ENCODE measurements around the gene CACHD1.

The CACHD1 gene

GRCh38 chr1:64495878-64496277, 25.9 kb downstream of the CACHD1 start:
- H3K27me3 ChIP-seq (ENCODE audit: control insufficient read depth, insufficient read depth, low read length), result no peaks in the 10 kb centered on the region
- DNase-seq (ENCODE audit: low read depth, low spot score), result no peak
- no peak overlapping the region for H3K4me3 ChIP-seq (ENCODE audit: low read length)
- no CpG with 5 or more reads among the region's 1 CpG for WGBS (ENCODE audit: insufficient coverage, insufficient read length)
- H3K4me1 ChIP-seq (ENCODE audit: control insufficient read depth, insufficient read depth, low read length), result peaks cover 10% of the 10 kb centered on the region; the same call in 1 of the 2 replicates
- no peak overlapping the region for H3K27ac ChIP-seq (ENCODE audit: low read length)
- H3K36me3 ChIP-seq (ENCODE audit: control insufficient read depth, insufficient read depth, low read length), result no peaks in the 10 kb centered on the region
- no peaks in the 10 kb centered on the region for H3K9me3 ChIP-seq (ENCODE audit: control insufficient read depth, insufficient read depth, low read length)

- DNase-seq (ENCODE audit: low read depth, low spot score), result no peak
- Histone ChIP-seq H3K9me3 (ENCODE audit: control insufficient read depth, insufficient read depth, low read length) (no peaks in the 10 kb centered on the region), H3K36me3 (ENCODE audit: control insufficient read depth, insufficient read depth, low read length) (no peaks in the 10 kb centered on the region), H3K27me3 (ENCODE audit: control insufficient read depth, insufficient read depth, low read length) (no peaks in the 10 kb centered on the region), H3K27ac (ENCODE audit: low read length) (no peak overlapping the region), H3K4me3 (ENCODE audit: low read length) (no peak overlapping the region), H3K4me1 (ENCODE audit: control insufficient read depth, insufficient read depth, low read length) (peaks cover 10% of the 10 kb centered on the region; the same call in 1 of the 2 replicates)
- WGBS (ENCODE audit: insufficient coverage, insufficient read length), result no CpG with 5 or more reads among the region's 4 CpGs
Measured at GRCh38 chr1:64496606-64497005, 26.7 kb downstream of the CACHD1 start.

DNA sequence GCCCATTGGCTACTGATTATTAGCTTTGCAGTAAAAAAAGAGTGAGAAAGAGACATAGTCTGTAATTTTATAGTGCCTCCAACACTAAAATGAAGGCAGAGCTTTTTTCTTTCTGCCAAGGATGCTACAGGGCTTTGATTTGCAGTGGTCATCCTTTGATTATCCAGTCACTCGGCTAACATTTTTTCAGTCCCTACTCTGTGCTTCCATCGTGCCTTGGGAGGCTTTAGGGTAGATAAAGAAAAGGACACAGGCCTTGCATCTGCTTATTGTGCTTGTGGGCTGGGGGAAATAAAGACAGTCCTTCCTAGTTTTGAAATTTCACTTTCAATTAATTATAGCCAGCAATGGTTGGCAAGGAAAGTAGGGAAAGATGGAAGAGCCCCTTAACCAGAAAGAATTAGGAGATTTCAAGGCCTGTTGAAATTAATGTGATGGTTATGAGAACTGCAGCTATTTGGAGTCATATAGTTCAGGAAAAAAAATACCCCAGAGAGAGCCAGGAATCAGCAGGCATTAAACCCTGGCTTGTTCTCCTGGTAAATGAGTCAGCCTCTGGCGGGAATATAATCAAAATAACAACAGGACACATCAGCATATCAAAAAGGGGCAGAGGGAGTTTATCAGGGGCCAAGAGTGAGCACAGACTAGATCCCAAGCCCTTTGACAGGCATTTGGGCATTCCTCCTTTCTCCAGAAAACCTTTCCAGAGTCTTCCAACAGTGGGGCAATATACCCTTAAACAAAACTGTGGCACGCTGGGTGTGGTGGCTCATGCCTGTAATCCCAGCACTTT, 27.4 kb downstream of the CACHD1 start:
- no peaks in the 10 kb centered on the region for H3K27me3 ChIP-seq (ENCODE audit: control insufficient read depth, insufficient read depth, low read length)
- H3K4me1 ChIP-seq (ENCODE audit: control insufficient read depth, insufficient read depth, low read length), result peaks cover 10% of the 10 kb centered on the region; the same call in 1 of the 2 replicates
- no peak overlapping the region for H3K4me3 ChIP-seq (ENCODE audit: low read length)
- no CpG with 5 or more reads among the region's 4 CpGs for WGBS (ENCODE audit: insufficient coverage, insufficient read length)
- no peaks in the 10 kb centered on the region for H3K36me3 ChIP-seq (ENCODE audit: control insufficient read depth, insufficient read depth, low read length)
- H3K27ac ChIP-seq (ENCODE audit: low read length), result peak overlapping the region; percentile 52
- H3K9me3 ChIP-seq (ENCODE audit: control insufficient read depth, insufficient read depth, low read length), result no peaks in the 10 kb centered on the region
- no peak for DNase-seq (ENCODE audit: low read depth, low spot score)

DNA sequence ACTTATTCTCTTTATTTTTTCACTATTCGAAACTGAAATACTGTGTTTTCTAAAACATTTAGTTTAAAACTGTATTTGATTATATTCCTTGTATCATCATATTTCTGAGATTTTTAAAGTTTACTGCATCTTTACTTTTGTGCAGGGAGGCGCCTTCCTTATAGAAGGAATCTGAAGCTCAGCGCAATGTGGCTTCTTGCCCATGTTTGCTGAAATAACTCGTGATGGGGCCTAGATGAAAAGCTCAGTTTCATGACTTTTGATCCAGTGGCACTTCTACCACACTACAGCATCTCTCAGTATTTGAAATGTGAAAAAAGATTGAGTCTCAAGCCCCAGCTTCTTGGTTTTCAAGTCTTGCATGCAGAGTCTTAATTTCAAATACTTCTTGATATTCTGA, 28.4 kb downstream of the CACHD1 start:
- Histone ChIP-seq H3K36me3 (ENCODE audit: control insufficient read depth, insufficient read depth, low read length) (no peaks in the 10 kb centered on the region), H3K4me1 (ENCODE audit: control insufficient read depth, insufficient read depth, low read length) (peaks cover 10% of the 10 kb centered on the region; the same call in 1 of the 2 replicates), H3K27me3 (ENCODE audit: control insufficient read depth, insufficient read depth, low read length) (no peaks in the 10 kb centered on the region), H3K4me3 (ENCODE audit: low read length) (no peak overlapping the region), H3K9me3 (ENCODE audit: control insufficient read depth, insufficient read depth, low read length) (no peaks in the 10 kb centered on the region), H3K27ac (ENCODE audit: low read length) (no peak overlapping the region)
- no CpG with 5 or more reads among the region's 4 CpGs for WGBS (ENCODE audit: insufficient coverage, insufficient read length)
- DNase-seq (ENCODE audit: low read depth, low spot score), result no peak

DNA sequence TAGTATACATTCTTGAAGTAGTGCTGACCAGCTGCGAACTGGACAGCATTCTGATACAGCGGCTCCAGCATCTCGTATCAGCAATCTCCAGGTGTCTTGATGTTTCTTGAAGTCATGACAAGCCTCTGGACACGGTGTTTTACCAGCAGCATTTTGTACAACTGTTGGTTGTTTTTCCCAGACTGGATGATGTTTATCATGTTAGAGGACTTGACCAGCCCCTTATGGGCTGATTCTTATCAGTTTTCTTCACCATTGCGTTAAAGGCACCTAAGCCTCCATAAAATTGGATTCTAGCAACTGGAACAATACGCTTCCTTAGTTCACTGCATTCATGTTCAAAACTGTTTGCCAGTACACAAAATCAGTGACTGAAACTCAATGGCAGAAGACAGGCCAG, 29.1 kb downstream of the CACHD1 start:
- DNase-seq (ENCODE audit: low read depth, low spot score), result no peak
- Histone ChIP-seq H3K4me1 (ENCODE audit: control insufficient read depth, insufficient read depth, low read length) (peaks cover 7% of the 10 kb centered on the region; the same call in 1 of the 2 replicates), H3K9me3 (ENCODE audit: control insufficient read depth, insufficient read depth, low read length) (no peaks in the 10 kb centered on the region), H3K27me3 (ENCODE audit: control insufficient read depth, insufficient read depth, low read length) (no peaks in the 10 kb centered on the region), H3K4me3 (ENCODE audit: low read length) (no peak overlapping the region), H3K27ac (ENCODE audit: low read length) (no peak overlapping the region), H3K36me3 (ENCODE audit: control insufficient read depth, insufficient read depth, low read length) (no peaks in the 10 kb centered on the region)
- WGBS (ENCODE audit: insufficient coverage, insufficient read length), result no CpG with 5 or more reads among the region's 6 CpGs

GRCh38 chr1:64499966-64500365, 30.0 kb downstream of the CACHD1 start:
- Histone ChIP-seq H3K36me3 (ENCODE audit: control insufficient read depth, insufficient read depth, low read length) (no peaks in the 10 kb centered on the region), H3K27me3 (ENCODE audit: control insufficient read depth, insufficient read depth, low read length) (no peaks in the 10 kb centered on the region), H3K4me3 (ENCODE audit: low read length) (no peak overlapping the region), H3K9me3 (ENCODE audit: control insufficient read depth, insufficient read depth, low read length) (no peaks in the 10 kb centered on the region), H3K4me1 (ENCODE audit: control insufficient read depth, insufficient read depth, low read length) (peaks cover 7% of the 10 kb centered on the region; the same call in 1 of the 2 replicates), H3K27ac (ENCODE audit: low read length) (no peak overlapping the region)
- WGBS (ENCODE audit: insufficient coverage, insufficient read length), result no CpG with 5 or more reads among the region's 1 CpG
- DNase-seq (ENCODE audit: low read depth, low spot score), result no peak

DNA sequence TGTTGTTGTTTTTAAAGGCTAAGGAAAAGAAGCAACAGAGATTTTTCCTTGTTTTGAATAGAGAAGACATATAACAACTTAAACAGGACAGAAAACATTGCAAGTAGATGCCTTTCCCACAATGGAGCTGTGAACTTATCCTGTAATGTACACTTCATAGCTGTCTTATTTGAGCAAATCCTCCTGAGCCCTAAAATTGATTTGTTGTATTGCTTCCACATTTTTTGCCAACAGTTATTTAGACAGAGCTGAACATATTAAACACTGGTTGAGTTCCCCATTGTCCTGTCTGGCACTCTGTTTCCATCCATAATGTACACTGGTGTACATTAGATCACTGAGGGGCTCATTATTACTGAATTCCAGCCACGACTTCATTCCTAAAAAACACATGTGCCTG, 32.2 kb downstream of the CACHD1 start:
- Histone ChIP-seq H3K27me3 (ENCODE audit: control insufficient read depth, insufficient read depth, low read length) (no peaks in the 10 kb centered on the region; the same call in 1 of the 2 replicates), H3K9me3 (ENCODE audit: control insufficient read depth, insufficient read depth, low read length) (no peaks in the 10 kb centered on the region), H3K4me3 (ENCODE audit: low read length) (no peak overlapping the region), H3K36me3 (ENCODE audit: control insufficient read depth, insufficient read depth, low read length) (no peaks in the 10 kb centered on the region), H3K27ac (ENCODE audit: low read length) (no peak overlapping the region), H3K4me1 (ENCODE audit: control insufficient read depth, insufficient read depth, low read length) (peaks cover 5% of the 10 kb centered on the region)
- DNase-seq (ENCODE audit: low read depth, low spot score), result no peak
- WGBS (ENCODE audit: insufficient coverage, insufficient read length), result no CpG with 5 or more reads among the region's 1 CpG

DNA sequence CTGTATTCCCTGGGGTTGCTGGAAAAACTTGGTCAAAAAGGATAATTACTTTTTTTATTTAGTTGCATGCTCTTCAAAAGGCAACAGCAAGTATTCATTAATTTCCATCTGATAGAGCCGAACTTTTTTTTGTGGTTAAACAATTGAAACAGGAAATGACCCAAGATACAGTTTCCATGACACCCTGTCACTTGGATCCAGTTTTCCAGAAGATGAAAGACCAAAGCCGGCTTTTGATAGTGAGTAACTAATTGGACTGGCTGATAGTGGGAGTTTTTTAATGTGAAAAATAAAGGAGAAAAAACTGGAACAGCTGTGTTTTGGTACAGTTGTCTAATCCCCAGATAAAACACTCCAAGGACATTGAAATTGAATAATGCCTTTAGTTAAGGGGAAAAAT, 33.0 kb downstream of the CACHD1 start:
- Histone ChIP-seq H3K9me3 (ENCODE audit: control insufficient read depth, insufficient read depth, low read length) (no peaks in the 10 kb centered on the region), H3K27me3 (ENCODE audit: control insufficient read depth, insufficient read depth, low read length) (no peaks in the 10 kb centered on the region; the same call in 1 of the 2 replicates), H3K4me3 (ENCODE audit: low read length) (no peak overlapping the region), H3K4me1 (ENCODE audit: control insufficient read depth, insufficient read depth, low read length) (peaks cover 8% of the 10 kb centered on the region), H3K27ac (ENCODE audit: low read length) (no peak overlapping the region), H3K36me3 (ENCODE audit: control insufficient read depth, insufficient read depth, low read length) (no peaks in the 10 kb centered on the region)
- no peak for DNase-seq (ENCODE audit: low read depth, low spot score)
- no CpG with 5 or more reads among the region's 2 CpGs for WGBS (ENCODE audit: insufficient coverage, insufficient read length)

DNA sequence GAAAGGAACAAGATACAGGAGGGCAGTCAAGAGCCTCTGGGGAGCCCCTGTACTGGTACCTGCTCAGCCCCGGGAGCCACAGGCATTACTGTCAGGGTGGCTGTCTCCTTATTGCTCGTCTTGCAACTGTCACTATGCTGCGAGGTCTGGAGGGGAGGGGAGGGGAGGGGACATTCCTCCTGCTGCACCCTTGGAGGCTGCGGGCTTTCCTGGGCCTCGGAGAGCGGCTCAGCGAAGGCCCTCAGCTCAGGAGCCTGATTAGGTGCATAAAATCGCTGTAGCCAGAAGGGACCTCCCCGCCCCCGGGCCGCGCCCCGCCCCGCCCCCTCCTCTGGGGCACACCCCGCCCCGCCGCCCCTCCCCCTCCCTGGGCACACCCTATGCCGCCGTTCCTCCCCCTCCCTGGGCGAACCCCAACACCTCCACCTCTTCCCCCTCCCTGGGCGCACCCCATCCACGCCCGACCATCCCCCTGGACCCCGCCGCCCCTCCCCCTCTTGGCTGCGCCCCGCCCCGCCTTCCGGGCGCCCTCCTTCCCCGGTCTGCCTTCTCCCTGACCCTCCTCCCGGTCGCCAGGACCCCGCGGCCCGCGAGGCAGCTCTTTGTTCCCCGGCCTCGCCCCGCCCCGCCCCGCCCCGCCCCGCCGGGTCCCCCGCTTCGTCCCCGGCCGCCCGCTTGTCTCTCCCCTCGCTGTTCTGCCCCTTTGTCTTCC, 35.5 kb downstream of the CACHD1 start:
- Histone ChIP-seq H3K4me1 (ENCODE audit: control insufficient read depth, insufficient read depth, low read length) (peaks cover 9% of the 10 kb centered on the region), H3K36me3 (ENCODE audit: control insufficient read depth, insufficient read depth, low read length) (no peaks in the 10 kb centered on the region), H3K27me3 (ENCODE audit: control insufficient read depth, insufficient read depth, low read length) (peaks cover 2% of the 10 kb centered on the region; the same call in 1 of the 2 replicates), H3K27ac (ENCODE audit: low read length) (no peak overlapping the region), H3K9me3 (ENCODE audit: control insufficient read depth, insufficient read depth, low read length) (no peaks in the 10 kb centered on the region), H3K4me3 (ENCODE audit: low read length) (peak overlapping the region; percentile 38; the same call in 1 of the 2 replicates)
- no peak for DNase-seq (ENCODE audit: low read depth, low spot score)
- no CpG with 5 or more reads among the region's 51 CpGs for WGBS (ENCODE audit: insufficient coverage, insufficient read length)

DNA sequence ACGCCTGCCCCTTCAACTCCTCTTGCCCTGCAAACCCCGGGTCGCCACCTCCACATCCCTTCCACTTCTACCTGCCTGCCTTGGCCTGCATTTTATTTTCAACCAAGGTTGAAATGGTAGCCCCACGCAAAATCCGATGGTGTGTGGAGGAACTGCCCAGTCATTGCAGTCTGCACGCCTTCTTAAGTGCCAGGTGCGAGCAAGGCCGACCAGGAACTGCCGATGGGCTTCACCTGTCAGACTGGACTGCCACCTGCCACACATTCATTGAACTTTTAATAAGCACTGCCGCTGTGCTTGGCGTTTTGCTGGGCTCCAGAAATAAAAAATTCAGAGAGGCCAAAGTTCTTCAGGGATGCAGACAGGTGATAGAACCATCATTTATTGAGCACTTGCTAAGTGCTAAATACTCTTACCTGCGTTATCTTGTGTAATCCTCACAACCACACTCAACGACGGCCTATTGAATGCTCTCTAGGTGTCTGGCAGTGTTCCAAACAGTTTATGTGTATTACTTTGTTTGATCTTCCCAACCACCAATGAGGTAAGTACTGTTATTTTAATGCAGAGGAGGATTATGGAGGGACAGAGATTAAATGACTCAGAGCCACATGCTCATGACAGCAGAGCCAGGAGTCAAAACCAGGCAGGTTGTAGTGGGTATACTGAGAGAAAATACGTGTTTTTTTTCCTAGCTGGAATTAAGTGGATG, 36.2 kb downstream of the CACHD1 start:
- peak overlapping the region; percentile 22; the same call in 1 of the 2 replicates for H3K4me3 ChIP-seq (ENCODE audit: low read length)
- peaks cover 9% of the 10 kb centered on the region for H3K4me1 ChIP-seq (ENCODE audit: control insufficient read depth, insufficient read depth, low read length)
- no CpG with 5 or more reads among the region's 15 CpGs for WGBS (ENCODE audit: insufficient coverage, insufficient read length)
- no peaks in the 10 kb centered on the region for H3K9me3 ChIP-seq (ENCODE audit: control insufficient read depth, insufficient read depth, low read length)
- H3K36me3 ChIP-seq (ENCODE audit: control insufficient read depth, insufficient read depth, low read length), result no peaks in the 10 kb centered on the region
- no peak for DNase-seq (ENCODE audit: low read depth, low spot score)
- peaks cover 2% of the 10 kb centered on the region; the same call in 1 of the 2 replicates for H3K27me3 ChIP-seq (ENCODE audit: control insufficient read depth, insufficient read depth, low read length)
- H3K27ac ChIP-seq (ENCODE audit: low read length), result no peak overlapping the region
